Measurements from ENCODE around the gene ITPR1.
A peak's percentile ranks its signal among the peaks of the same experiment; 100 is the strongest.

ITPR1 gene

GRCh38 chr3:4729061-4729973 lies 236.2 kb downstream of the ITPR1 start:
- DNase-seq, result peak; percentile 3

- DNase-seq, result no peak
These were observed 237.6 kb downstream of the ITPR1 start for GRCh38 chr3:4730719-4731118.

- DNase-seq, result no peak
These were observed 238.5 kb downstream of the ITPR1 start for GRCh38 chr3:4731543-4732111.

GRCh38 chr3:4732925-4733324 lies 239.8 kb downstream of the ITPR1 start:
- DNase-seq, result no peak

- DNase-seq, result peak; percentile 28
These were observed 241.3 kb downstream of the ITPR1 start for GRCh38 chr3:4734454-4734853.

- no peak for DNase-seq
These were observed 242.1 kb downstream of the ITPR1 start for GRCh38 chr3:4735243-4735642.

GRCh38 chr3:4736284-4736861 lies 243.2 kb downstream of the ITPR1 start:
- no peak for DNase-seq

- no peak for DNase-seq
These were observed 245.7 kb downstream of the ITPR1 start for GRCh38 chr3:4738737-4739274.

- DNase-seq, result no peak
These were observed 246.4 kb downstream of the ITPR1 start for GRCh38 chr3:4739289-4740236.

- no peak for DNase-seq
These were observed 247.4 kb downstream of the ITPR1 start for GRCh38 chr3:4740397-4741105.

GRCh38 chr3:4741106-4741403 lies 247.9 kb downstream of the ITPR1 start:
- no peak for DNase-seq

- DNase-seq, result no peak
These were observed 248.5 kb downstream of the ITPR1 start for GRCh38 chr3:4741404-4742307.

- DNase-seq, result no peak
These were observed 249.2 kb downstream of the ITPR1 start for GRCh38 chr3:4742359-4742758.

- DNase-seq, result no peak
These were observed 250.2 kb downstream of the ITPR1 start for GRCh38 chr3:4743371-4743770.

- DNase-seq, result no peak
These were observed 251.5 kb downstream of the ITPR1 start for GRCh38 chr3:4744405-4745234.

- no peak for DNase-seq
These were observed 252.1 kb downstream of the ITPR1 start for GRCh38 chr3:4745235-4745610.

- no peak for DNase-seq
These were observed 253.3 kb downstream of the ITPR1 start for GRCh38 chr3:4746241-4746958.

- DNase-seq, result no peak
These were observed 255.0 kb downstream of the ITPR1 start for GRCh38 chr3:4748127-4748526.

GRCh38 chr3:4748701-4749378 lies 255.7 kb downstream of the ITPR1 start:
- DNase-seq, result no peak

Data from NCI-H510A treated with DMSO at 0.1 percent for 48 hours (cell line).